GM21529 (cell line): Measurements from ENCODE around the gene ATP11A.
"Not testable (repeated sequence)": the region's sequence is repeated elsewhere in the genome, so short reads cannot be mapped to it uniquely, and the experiment has no call there.

Experiments used
- ATAC-seq: cut with Tn5 transposase; IDR thresholded peaks from one replicate; pipeline ENCODE4 v1.9.1; 2021; ENCODE audit not compliant: unreplicated experiment

ATP11A gene

GRCh38 chr13:112835796-112836195, 146.0 kb downstream of the ATP11A start:
- no peak for ATAC-seq

GRCh38 chr13:112836940-112837339, 147.1 kb downstream of the ATP11A start:
- ATAC-seq, result no peak

GRCh38 chr13:112837371-112838037, 147.7 kb downstream of the ATP11A start:
- no peak for ATAC-seq

GRCh38 chr13:112838038-112838841, 148.4 kb downstream of the ATP11A start:
- ATAC-seq, result no peak

- no peak for ATAC-seq
These were observed 148.9 kb downstream of the ATP11A start for GRCh38 chr13:112838842-112839117.

- no peak for ATAC-seq
These were observed 149.7 kb downstream of the ATP11A start for GRCh38 chr13:112839356-112840105.

GRCh38 chr13:112840472-112841302, 150.8 kb downstream of the ATP11A start:
- ATAC-seq, result no peak

- not testable (repeated sequence) for ATAC-seq
These were observed 151.6 kb downstream of the ATP11A start for GRCh38 chr13:112841303-112842015.

GRCh38 chr13:112842343-112842856, 152.6 kb downstream of the ATP11A start:
- no peak for ATAC-seq

- no peak for ATAC-seq
These were observed 153.1 kb downstream of the ATP11A start for GRCh38 chr13:112842931-112843391.

- no peak for ATAC-seq
These were observed 153.7 kb downstream of the ATP11A start for GRCh38 chr13:112843392-112844111.

GRCh38 chr13:112844411-112844810, 154.6 kb downstream of the ATP11A start:
- no peak for ATAC-seq

- ATAC-seq, result no peak
These were observed 155.0 kb downstream of the ATP11A start for GRCh38 chr13:112844879-112845278.

GRCh38 chr13:112845511-112846144, 155.8 kb downstream of the ATP11A start:
- ATAC-seq, result no peak

GRCh38 chr13:112846411-112847115, 156.7 kb downstream of the ATP11A start:
- ATAC-seq, result no peak

GRCh38 chr13:112849500-112849899, 159.7 kb downstream of the ATP11A start:
- no peak for ATAC-seq

GRCh38 chr13:112850273-112850672, 160.4 kb downstream of the ATP11A start:
- ATAC-seq, result no peak
